HG03280 (cell line): ENCODE data around the gene GALNT13.

ENCODE experiments used
- ATAC-seq: cut with Tn5 transposase; IDR thresholded peaks from one replicate; pipeline ENCODE4 v1.9.1; 2021; ENCODE audit warnings: mild to moderate bottlenecking, moderate library complexity; ENCODE audit not compliant: unreplicated experiment

GALNT13 gene

DNA sequence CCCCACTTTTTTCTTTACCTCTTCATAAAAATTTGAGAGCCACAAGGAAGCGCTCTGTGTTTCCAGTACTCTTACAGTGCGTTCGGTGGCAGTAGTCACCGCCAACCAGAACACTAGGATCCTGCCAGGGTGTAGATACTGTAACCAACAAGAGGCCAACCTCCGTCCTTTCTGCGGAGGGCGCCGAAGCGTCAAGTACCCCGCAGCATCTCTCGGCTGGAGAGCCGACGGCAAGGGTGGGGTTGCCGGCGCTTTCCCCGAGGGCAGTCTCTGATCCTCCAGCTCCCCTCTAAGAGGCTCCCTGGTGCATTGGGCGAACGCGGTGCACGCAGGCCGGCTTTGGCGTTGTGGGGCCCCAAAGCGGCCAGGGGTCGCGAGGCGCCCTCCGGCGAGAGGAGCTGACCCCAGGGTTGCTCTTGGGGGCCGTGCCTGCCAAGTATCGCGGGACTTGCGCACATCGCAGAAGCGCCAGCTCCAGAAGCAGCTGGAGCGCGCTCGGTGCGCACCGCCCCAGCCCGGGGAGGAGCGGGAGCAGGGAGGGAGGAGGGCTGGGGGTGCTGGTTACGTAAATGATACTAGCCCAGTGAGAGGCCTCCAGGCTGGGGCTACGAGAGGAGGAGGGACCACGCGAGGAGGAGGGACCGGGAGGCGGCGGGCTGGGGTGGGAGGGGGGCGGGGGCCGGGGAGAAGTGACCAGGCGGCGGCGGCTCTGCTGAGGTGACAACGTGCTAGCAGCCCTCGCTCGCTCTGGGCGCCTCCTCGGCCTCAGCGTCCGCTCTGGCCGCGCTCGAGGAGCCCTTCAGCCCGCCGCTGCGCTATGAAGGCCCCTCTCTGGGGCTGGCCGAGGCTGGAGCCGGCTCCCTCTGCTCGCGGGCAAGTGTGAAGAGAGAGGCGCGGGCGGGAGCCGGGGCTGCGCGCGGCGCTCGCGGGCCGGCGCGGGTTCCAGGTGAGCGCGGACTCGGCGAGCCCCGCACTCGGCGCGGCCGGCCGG lies at the start of gene GALNT13:
Gene GALNT13, plus strand, starts transcription at position 692 of the 991 bp plus-strand sequence.
- ATAC-seq: no peak

DNA sequence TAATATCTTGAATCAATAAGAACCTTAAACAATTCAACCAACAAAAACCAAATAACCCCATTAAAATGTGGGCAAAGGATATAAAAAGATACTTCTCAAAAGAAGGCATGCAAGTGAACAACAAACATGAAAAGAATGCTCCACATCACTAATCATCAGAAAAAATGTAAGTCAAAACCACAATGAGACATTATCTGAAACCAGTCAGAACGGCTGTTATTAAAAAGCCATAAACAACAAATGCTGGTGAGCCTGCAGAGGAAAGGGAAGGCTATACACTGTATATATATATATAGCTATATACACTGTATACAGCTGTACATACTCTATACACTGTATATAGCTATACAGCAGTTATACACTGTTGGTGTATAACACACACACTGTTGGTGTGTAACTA lies 47.8 kb upstream of the GALNT13 start:
- ATAC-seq: no peak

GRCh38 chr2:153828335-153828734 lies 43.4 kb upstream of the GALNT13 start:
- no peak for ATAC-seq

GRCh38 chr2:153834662-153835061 lies 37.1 kb upstream of the GALNT13 start:
- no peak for ATAC-seq

GRCh38 chr2:153858250-153858649 lies 13.5 kb upstream of the GALNT13 start:
- no peak for ATAC-seq

DNA sequence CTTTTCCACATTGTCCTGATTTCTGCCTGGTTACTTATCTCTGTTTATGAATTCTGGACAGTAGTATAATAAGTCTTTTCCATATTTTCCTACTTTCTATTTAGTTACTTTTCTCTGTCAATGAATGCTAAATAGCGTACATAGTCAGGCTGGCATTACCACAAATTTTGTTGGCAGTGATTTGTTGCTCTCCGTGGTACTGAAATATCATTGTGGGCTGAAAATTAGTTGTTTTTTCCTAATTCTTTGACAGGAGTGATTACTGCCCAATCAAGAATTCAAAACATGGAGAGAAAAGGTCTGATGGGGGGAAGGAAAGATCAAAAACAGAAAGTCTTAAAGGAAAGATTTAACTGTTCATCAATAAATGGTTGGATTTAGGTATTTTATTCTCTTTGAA lies 7.7 kb upstream of the GALNT13 start:
- ATAC-seq: no peak

DNA sequence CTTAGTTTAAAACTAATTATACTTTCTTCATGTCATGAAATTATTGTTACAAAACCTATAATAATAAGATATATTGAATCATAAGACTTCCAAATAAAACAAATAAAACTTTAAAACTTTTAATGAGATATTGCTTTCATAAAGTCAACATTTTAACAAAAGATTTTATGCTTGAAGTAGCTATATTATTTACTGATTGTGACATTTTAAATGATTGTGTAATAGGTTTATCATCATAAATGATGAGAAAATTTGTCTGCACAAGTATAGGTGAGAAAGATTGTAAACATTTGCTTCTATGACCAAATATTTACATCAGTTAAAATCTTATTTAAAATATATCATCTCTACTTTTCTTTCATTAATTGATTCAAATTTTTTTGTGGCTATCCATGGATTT lies 5.1 kb upstream of the GALNT13 start:
- no peak for ATAC-seq

GRCh38 chr2:153870308-153870707 lies 1.4 kb upstream of the GALNT13 start:
- no peak for ATAC-seq

DNA sequence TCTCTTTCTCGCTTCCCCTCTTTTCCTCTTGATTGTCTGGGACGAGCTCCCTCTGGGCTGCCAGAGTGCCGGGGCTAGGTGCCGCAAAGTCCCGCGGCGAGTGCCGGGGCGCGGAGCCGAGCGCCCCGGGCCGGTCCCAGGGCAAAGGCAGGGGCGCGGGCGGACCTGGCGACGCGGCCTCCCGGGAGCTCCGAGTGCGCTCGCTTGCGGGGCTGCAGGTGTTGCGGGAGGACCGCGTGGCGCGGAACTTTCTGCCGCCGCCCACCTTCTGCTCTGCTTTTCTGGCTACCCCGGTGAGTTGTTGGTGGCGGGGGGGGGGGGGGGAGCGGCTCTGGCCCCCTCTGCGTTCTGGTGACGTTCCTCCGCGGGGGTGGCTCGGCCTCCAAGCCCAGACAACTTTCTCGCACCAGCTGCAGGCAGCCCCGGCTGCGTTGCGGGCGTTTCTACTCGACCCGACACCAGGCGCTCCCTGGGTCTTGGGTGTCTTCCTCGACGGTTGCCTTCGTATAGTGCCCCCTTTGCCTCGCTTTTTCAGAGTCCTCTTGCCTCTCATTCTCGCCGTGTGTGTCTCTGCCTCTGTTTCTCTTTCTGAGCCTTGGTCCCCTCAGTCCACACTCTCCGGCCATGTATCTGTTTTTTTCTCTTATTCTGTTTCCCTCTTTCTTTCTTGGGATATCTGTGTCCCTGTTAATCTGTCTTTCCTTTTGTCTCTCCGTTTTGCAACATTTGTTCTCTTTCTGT lies 759 bp downstream of the GALNT13 start:
- ATAC-seq: no peak

DNA sequence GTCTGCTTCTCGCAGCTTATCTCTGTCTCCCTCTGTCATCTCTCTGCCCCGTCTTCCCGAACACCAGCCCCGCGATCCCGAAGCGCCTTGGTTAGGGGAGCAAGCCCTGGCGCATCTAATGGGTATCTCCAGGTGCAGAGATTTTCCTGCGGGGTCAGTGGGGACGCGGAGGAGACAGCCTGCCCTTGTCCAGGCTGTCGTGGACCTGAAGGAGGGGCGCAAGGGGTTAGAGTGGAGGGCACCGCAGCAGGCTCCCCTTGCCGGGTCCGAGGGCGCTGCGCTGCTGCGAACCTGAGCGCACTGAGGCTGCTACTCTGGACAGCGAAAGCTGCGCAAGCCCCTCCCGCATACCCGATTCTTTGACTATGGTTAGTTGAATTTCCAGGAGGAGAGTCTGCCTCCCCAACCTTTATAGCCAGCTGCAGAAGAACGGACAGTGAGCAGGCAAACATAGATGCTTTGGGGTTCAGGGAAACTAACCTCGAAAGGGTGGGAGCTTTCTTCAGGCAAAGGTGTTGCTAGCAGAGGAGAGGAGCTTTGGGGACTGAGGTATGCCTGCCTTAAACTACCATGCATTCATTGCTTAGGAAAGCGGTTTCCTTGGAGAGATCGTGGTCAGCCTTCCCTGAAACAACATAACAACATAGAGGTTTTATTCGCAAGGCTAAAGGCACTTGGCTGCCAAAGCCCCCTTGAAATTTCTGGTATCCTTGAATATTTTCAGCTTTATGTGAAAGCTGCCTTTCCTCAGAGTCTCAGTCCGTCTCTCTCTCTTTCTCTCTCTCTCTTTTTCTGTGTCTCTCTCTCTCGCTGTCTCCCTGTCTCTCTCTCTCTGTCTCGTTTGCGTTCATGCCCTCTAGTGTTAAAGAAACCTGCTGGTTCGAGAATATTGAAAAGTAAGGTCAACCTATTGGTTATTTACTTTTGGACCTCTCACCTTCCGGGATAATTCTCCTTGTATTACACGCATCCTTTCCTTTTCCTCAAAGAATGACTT lies 1.6 kb downstream of the GALNT13 start:
- ATAC-seq: no peak

- ATAC-seq: no peak
Measured at GRCh38 chr2:153875801-153876466, 4.2 kb downstream of the GALNT13 start.

- ATAC-seq: no peak
Measured at GRCh38 chr2:153880926-153881325, 9.2 kb downstream of the GALNT13 start.

DNA sequence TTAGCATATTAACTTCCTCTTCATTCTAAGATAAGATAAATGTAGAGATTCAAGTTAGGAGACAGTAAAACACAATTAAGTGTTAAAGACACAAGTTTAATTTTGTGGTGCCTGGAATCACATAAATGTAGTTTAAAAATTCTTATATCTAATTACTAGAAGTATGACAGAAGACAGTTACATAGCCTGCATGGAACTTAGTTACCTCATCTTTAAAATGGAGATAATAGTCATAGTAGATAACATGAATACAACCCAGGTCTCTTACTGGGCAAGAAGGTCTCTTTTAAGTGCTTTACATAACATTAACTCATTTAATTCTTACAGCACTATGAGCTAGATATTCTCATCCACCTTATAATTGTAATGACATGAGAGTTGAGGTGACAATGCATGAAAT lies 15.1 kb downstream of the GALNT13 start:
- ATAC-seq: no peak

- ATAC-seq: no peak
Measured at GRCh38 chr2:153890576-153890975, 18.9 kb downstream of the GALNT13 start.

GRCh38 chr2:153891051-153891450 lies 19.3 kb downstream of the GALNT13 start:
- ATAC-seq: no peak

DNA sequence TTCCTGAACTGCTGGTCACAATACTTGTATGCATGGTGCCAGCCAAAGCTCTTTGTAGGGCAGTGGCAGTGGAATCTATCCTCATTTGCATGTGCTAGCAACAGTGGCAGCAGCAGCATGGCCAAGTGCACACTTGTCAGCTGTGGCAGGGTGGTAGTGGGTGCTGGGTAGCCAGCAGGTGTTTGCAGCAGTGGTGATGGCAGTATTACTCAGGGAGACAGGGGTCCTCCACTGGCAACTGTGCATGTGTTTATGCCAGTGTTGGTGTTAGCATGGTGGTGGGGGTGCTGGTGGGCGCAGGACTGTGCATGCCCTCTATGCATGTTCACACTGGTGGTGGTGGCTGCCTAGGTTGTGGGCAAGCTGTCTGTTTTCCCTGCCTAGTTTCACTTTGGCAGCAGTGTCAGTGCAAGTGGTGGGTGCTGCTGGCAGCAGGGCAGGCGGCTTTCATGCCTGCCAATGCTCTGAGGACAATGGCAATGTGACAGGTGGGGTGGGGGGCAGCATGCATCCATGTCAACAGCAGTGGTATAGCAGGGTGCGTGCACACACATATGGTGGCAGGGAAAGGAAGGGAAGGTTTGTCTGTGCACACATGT lies 41.2 kb downstream of the GALNT13 start:
- ATAC-seq: no peak

- no peak for ATAC-seq
Measured at GRCh38 chr2:153917570-153917969, 45.8 kb downstream of the GALNT13 start.

DNA sequence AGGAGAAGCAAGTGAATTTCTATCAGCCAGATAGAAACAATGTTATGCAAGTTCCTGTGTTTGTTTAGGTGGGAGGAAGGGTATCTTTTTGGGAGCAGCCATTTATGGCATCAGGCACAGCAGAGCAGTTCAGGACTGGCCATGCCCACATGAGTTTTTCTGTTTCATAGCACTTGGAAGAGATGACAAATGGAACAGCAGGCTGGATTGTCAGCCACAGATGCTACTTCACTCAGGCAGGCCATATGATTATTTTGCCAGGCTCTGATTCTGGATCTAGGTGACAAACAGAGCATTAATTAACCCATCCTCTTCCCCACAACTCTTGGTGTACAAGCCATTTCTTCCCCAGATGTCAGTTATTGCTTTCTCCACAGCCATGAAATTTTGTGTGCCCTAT lies 63.8 kb downstream of the GALNT13 start:
- ATAC-seq: no peak

GRCh38 chr2:153939124-153939796 lies 67.5 kb downstream of the GALNT13 start:
- ATAC-seq: no peak
